Activated CD8-positive, alpha-beta memory T cell treated with anti-CD3 and anti-CD28 coated beads for 4 hours (primary cell): ENCODE data around the gene PEX26.
"Not testable (repeated sequence)": the region's sequence is repeated elsewhere in the genome, so short reads cannot be mapped to it uniquely, and the experiment has no call there.

Source experiments
- DNase-seq, 2 donors: peaks; one replicate each; pipeline ENCODE4 v3.0.0-alpha.2; 2020; ENCODE audit warnings: low read depth in 2 of 2

Gene PEX26

GRCh38 chr22:18096823-18097222 is 19.0 kb downstream of the PEX26 start:
- DNase-seq = no peak

GRCh38 chr22:18100781-18101180 is 23.0 kb downstream of the PEX26 start:
- no peak for DNase-seq

GRCh38 chr22:18101536-18101935 is 23.7 kb downstream of the PEX26 start:
- no peak for DNase-seq

GRCh38 chr22:18103527-18104269 is 25.9 kb downstream of the PEX26 start:
- no peak for DNase-seq

GRCh38 chr22:18104566-18104965 is 26.8 kb downstream of the PEX26 start:
- no peak for DNase-seq

GRCh38 chr22:18105981-18106380 is 28.2 kb downstream of the PEX26 start:
- not testable (repeated sequence) for DNase-seq

GRCh38 chr22:18106550-18107341 is 29.0 kb downstream of the PEX26 start:
- DNase-seq = not testable (repeated sequence)

GRCh38 chr22:18108187-18108586 is 30.4 kb downstream of the PEX26 start:
- DNase-seq = no peak

GRCh38 chr22:18109410-18110193 is 31.8 kb downstream of the PEX26 start:
- no peak for DNase-seq

GRCh38 chr22:18110194-18110953 is 32.6 kb downstream of the PEX26 start, which contains the start of gene TUBA8:
TUBA8 (plus strand) TSS chr22:18110809; CDS start chr22:18110866, 57 bp downstream.
- DNase-seq = peak; percentile 14 to 16

- no peak for DNase-seq
Measured at GRCh38 chr22:18110954-18111758, 33.4 kb downstream of the PEX26 start.

- no peak for DNase-seq
Measured at GRCh38 chr22:18111759-18112330, 34.1 kb downstream of the PEX26 start.

GRCh38 chr22:18112440-18112839 is 34.6 kb downstream of the PEX26 start:
- no peak for DNase-seq

GRCh38 chr22:18113680-18114394 is 36.0 kb downstream of the PEX26 start:
- no peak for DNase-seq

GRCh38 chr22:18114495-18114894 is 36.7 kb downstream of the PEX26 start:
- DNase-seq = no peak

GRCh38 chr22:18114976-18115652 is 37.3 kb downstream of the PEX26 start:
- no peak for DNase-seq

- no peak for DNase-seq
Measured at GRCh38 chr22:18115906-18116371, 38.1 kb downstream of the PEX26 start.

GRCh38 chr22:18116634-18117033 is 38.8 kb downstream of the PEX26 start:
- DNase-seq = no peak
